Liver (tissue), 3 donors: ENCODE measurements around the gene DNAL1.

Experiments
- FOXA2 ChIP-seq: IDR thresholded peaks from 2 replicates; pipeline ENCODE4 v1.6.1; 2016; ENCODE audit warnings: antibody characterized with exemption
- HNF4G ChIP-seq: IDR thresholded peaks from 2 replicates; pipeline ENCODE4 v1.6.1; 2016; ENCODE audit warnings: antibody characterized with exemption
- JUND ChIP-seq, 2 donors: IDR thresholded peaks; 2 replicates each; pipeline ENCODE4 v1.6.1; 2016; ENCODE audit warnings: antibody characterized with exemption in 2 of 2
- RXRA ChIP-seq, 2 donors: IDR thresholded peaks; 2 replicates each; pipeline ENCODE4 v1.6.1; 2017 to 2018; ENCODE audit warnings: antibody characterized with exemption in 2 of 2, mild to moderate bottlenecking in 1 of 2
- SP1 ChIP-seq: IDR thresholded peaks from 2 replicates; pipeline ENCODE4 v1.6.1; 2018; ENCODE audit warnings: antibody characterized with exemption, mild to moderate bottlenecking
- YY1 ChIP-seq: IDR thresholded peaks from 2 replicates; pipeline ENCODE4 v1.6.1; 2016; ENCODE audit warnings: antibody characterized with exemption, mild to moderate bottlenecking
- ZBTB33 ChIP-seq: IDR thresholded peaks from 2 replicates; pipeline ENCODE4 v1.6.1; 2016; ENCODE audit warnings: antibody characterized with exemption
- TF ChIP-seq, protein P1 (sequence below): IDR thresholded peaks from 2 replicates; pipeline ENCODE4 v1.6.1; 2016; ENCODE audit warnings: antibody characterized with exemption
- TF ChIP-seq, protein P2 (sequence below): fragments of 150-350 bp; IDR thresholded peaks from 2 replicates; pipeline ENCODE4 v1.5.1; 2017; ENCODE audit warnings: improper control_type of control experiment, low read depth, low read length; ENCODE audit not compliant: missing input control
- donor health status: healthy.
- donor health status: healthy.

- TF ChIP-seq RXRA (IDR thresholded peaks at IDR 0.05) (no peak), JUND (IDR thresholded peaks at IDR 0.05) (no peak), YY1 (no peak), ZBTB33 (no peak), HNF4G (no peak), SP1 (no peak), FOXA2 (no peak)
- TF ChIP-seq, protein P1, sequence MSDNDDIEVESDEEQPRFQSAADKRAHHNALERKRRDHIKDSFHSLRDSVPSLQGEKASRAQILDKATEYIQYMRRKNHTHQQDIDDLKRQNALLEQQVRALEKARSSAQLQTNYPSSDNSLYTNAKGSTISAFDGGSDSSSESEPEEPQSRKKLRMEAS: no peak
- TF ChIP-seq, protein P2, sequence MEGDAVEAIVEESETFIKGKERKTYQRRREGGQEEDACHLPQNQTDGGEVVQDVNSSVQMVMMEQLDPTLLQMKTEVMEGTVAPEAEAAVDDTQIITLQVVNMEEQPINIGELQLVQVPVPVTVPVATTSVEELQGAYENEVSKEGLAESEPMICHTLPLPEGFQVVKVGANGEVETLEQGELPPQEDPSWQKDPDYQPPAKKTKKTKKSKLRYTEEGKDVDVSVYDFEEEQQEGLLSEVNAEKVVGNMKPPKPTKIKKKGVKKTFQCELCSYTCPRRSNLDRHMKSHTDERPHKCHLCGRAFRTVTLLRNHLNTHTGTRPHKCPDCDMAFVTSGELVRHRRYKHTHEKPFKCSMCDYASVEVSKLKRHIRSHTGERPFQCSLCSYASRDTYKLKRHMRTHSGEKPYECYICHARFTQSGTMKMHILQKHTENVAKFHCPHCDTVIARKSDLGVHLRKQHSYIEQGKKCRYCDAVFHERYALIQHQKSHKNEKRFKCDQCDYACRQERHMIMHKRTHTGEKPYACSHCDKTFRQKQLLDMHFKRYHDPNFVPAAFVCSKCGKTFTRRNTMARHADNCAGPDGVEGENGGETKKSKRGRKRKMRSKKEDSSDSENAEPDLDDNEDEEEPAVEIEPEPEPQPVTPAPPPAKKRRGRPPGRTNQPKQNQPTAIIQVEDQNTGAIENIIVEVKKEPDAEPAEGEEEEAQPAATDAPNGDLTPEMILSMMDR: no peak
Measured at GRCh38 chr14:73744175-73744867, 99.5 kb downstream of the DNAL1 start.
